DMS 273 treated with DMSO at 0.1 percent for 48 hours (cell line): ENCODE results near the gene JARID2.

Experiments used
- DNase-seq: peaks from one replicate; lab custom pipeline; 2025; lab: John Stamatoyannopoulos, UW

JARID2 gene

GRCh38 chr6:15335916-15336315 lies 90.0 kb downstream of the JARID2 start:
- no peak for DNase-seq

GRCh38 chr6:15336900-15337560 lies 91.2 kb downstream of the JARID2 start:
- DNase-seq, result peak; percentile 19

- no peak for DNase-seq
These were observed 91.7 kb downstream of the JARID2 start for GRCh38 chr6:15337582-15337981.

GRCh38 chr6:15338476-15338875 lies 92.6 kb downstream of the JARID2 start:
- no peak for DNase-seq

- no peak for DNase-seq
These were observed 93.2 kb downstream of the JARID2 start for GRCh38 chr6:15339081-15339480.

- no peak for DNase-seq
These were observed 94.3 kb downstream of the JARID2 start for GRCh38 chr6:15340105-15340601.

GRCh38 chr6:15340775-15341174 lies 94.9 kb downstream of the JARID2 start:
- DNase-seq, result no peak

GRCh38 chr6:15341311-15342001 lies 95.6 kb downstream of the JARID2 start:
- no peak for DNase-seq

GRCh38 chr6:15342114-15342513 lies 96.2 kb downstream of the JARID2 start:
- no peak for DNase-seq

- DNase-seq, result no peak
These were observed 97.8 kb downstream of the JARID2 start for GRCh38 chr6:15343490-15344191.

GRCh38 chr6:15344192-15344519 lies 98.3 kb downstream of the JARID2 start:
- DNase-seq, result no peak

- DNase-seq, result no peak
These were observed 99.0 kb downstream of the JARID2 start for GRCh38 chr6:15344831-15345230.

GRCh38 chr6:15346315-15346714 lies 100.4 kb downstream of the JARID2 start:
- no peak for DNase-seq

GRCh38 chr6:15348528-15348927 lies 102.7 kb downstream of the JARID2 start:
- DNase-seq, result no peak

- DNase-seq, result no peak
These were observed 103.5 kb downstream of the JARID2 start for GRCh38 chr6:15349379-15349778.

- DNase-seq, result no peak
These were observed 104.7 kb downstream of the JARID2 start for GRCh38 chr6:15350386-15351083.

GRCh38 chr6:15351631-15352030 lies 105.8 kb downstream of the JARID2 start:
- DNase-seq, result no peak

- DNase-seq, result no peak
These were observed 106.4 kb downstream of the JARID2 start for GRCh38 chr6:15352220-15352619.

GRCh38 chr6:15352845-15353244 lies 107.0 kb downstream of the JARID2 start:
- DNase-seq, result no peak

- DNase-seq, result no peak
These were observed 109.8 kb downstream of the JARID2 start for GRCh38 chr6:15355683-15356099.

GRCh38 chr6:15356179-15356578 lies 110.3 kb downstream of the JARID2 start:
- DNase-seq, result no peak

- no peak for DNase-seq
These were observed 111.1 kb downstream of the JARID2 start for GRCh38 chr6:15356937-15357336.
